H1 (cell line): ENCODE data around the gene GPRIN1. TPM values are rescaled to one million over a fixed set of nuclear protein-coding genes. Genes with fewer than 3 reads are reported as not detected.

Experiments used
- CTCF ChIA-PET: fragments of 300-600 bp; sonication (Branson Sonifier 250); formaldehyde crosslinking; loops from one replicate; lab custom pipeline; 2021; ENCODE audit not compliant: partially characterized antibody; lab: Charles Lee
- POLR2A ChIA-PET: fragments of 300-600 bp; sonication (Branson Sonifier 250); formaldehyde crosslinking; loops from one replicate; lab custom pipeline; 2021; ENCODE audit warnings: inconsistent platforms; ENCODE audit not compliant: partially characterized antibody; lab: Charles Lee
- DNase-seq, 2 experiments: peaks; one replicate each; pipeline versions ENCODE4 v3.0.0 to v3.0.0-alpha.2; 2010 to 2022; ENCODE audit warnings: low spot score in 2 of 2, low read depth in 1 of 2, mixed read lengths in 1 of 2
- FAIRE-seq: peaks from 2 replicates; lab custom pipeline; 2011; peaks lifted over from hg19 to GRCh38; lab: Jason Lieb, UNC
- H2AFZ ChIP-seq: 2 replicates; pipeline ENCODE4 v1.8.1; 2012; ENCODE audit warnings: low read length, inconsistent platforms
- H2AK5ac ChIP-seq: 2 replicates; pipeline ENCODE4 v1.6.1; 2013; ENCODE audit warnings: low read depth, low read length
- H2BK120ac ChIP-seq: replicated peaks from 2 replicates; pipeline ENCODE3; 2013; ENCODE audit warnings: low read depth, low read length, inconsistent platforms
- H2BK12ac ChIP-seq: 2 replicates; pipeline ENCODE4 v1.6.1; 2013; ENCODE audit warnings: low read depth, low read length
- H2BK15ac ChIP-seq: 2 replicates; pipeline ENCODE4 v1.6.1; 2013; ENCODE audit warnings: low read length
- H2BK20ac ChIP-seq: 2 replicates; pipeline ENCODE4 v1.6.1; 2013; ENCODE audit warnings: low read length
- H2BK5ac ChIP-seq: 2 replicates; pipeline ENCODE4 v1.6.1; 2013; ENCODE audit warnings: low read depth, low read length
- H3K14ac ChIP-seq: 2 replicates; pipeline ENCODE4 v1.6.1; 2013; ENCODE audit warnings: inconsistent platforms; ENCODE audit not compliant: insufficient read length
- H3K18ac ChIP-seq: 2 replicates; pipeline ENCODE4 v1.6.1; 2013; ENCODE audit warnings: low read length; ENCODE audit errors: extremely low read depth
- H3K23ac ChIP-seq: 2 replicates; pipeline ENCODE4 v1.6.1; 2013; ENCODE audit warnings: inconsistent platforms; ENCODE audit not compliant: insufficient read length
- H3K23me2 ChIP-seq: 2 replicates; pipeline ENCODE4 v1.6.1; 2013; ENCODE audit warnings: low read depth, low read length
- H3K27ac ChIP-seq: 2 replicates; pipeline ENCODE4 v1.6.1; 2011; ENCODE audit warnings: low read depth, low read length, inconsistent platforms
- H3K27me3 ChIP-seq, 4 experiments: replicated peaks in 1 of 4; 1 replicate in 1 of 4; 2 replicates in 3 of 4; pipeline versions ENCODE4 v1.6.1 to v1.8.1; 2011 to 2013; ENCODE audit warnings: low read length in 3 of 4, mild to moderate bottlenecking in 3 of 4, inconsistent platforms in 2 of 4, mixed read lengths in 2 of 4, moderate library complexity in 1 of 4; ENCODE audit not compliant: control insufficient read depth in 3 of 4, insufficient read depth in 3 of 4; ENCODE audit errors: extremely low read depth in 1 of 4
- H3K36me3 ChIP-seq, 4 experiments: 2 replicates each; pipeline versions ENCODE4 v1.6.1 to v1.8.1; 2011 to 2013; ENCODE audit warnings: mild to moderate bottlenecking in 4 of 4, low read length in 3 of 4, moderate library complexity in 2 of 4, control low read depth in 1 of 4, inconsistent platforms in 1 of 4; ENCODE audit not compliant: insufficient read depth in 4 of 4, control insufficient read depth in 2 of 4
- H3K4ac ChIP-seq: replicated peaks from 2 replicates; pipeline ENCODE3; 2013; ENCODE audit warnings: low read length, low read depth, mixed read lengths, inconsistent platforms; ENCODE audit not compliant: insufficient read length
- H3K4me1 ChIP-seq, 4 experiments: replicated peaks in 1 of 4; 1 replicate in 1 of 4; 2 replicates in 3 of 4; pipeline versions ENCODE4 v1.6.1 to v1.8.1; 2011 to 2013; ENCODE audit warnings: low read length in 3 of 4, inconsistent platforms in 2 of 4, mixed read lengths in 1 of 4; ENCODE audit not compliant: insufficient read depth in 4 of 4, control insufficient read depth in 3 of 4
- H3K4me2 ChIP-seq, 2 experiments: 2 replicates each; pipeline versions ENCODE4 v1.6.1 to v1.8.1; 2011 to 2013; ENCODE audit warnings: low read depth in 2 of 2, low read length in 2 of 2, control low read depth in 1 of 2, inconsistent platforms in 1 of 2, mild to moderate bottlenecking in 1 of 2; ENCODE audit not compliant: insufficient read depth in 1 of 2
- H3K4me3 ChIP-seq, 4 experiments: fragments of 200-600, 300-600 bp in 1 of 4; sonication (generic), shearing (Covaris generic), sonication (Bioruptor Twin) in 1 of 4; 2 replicates each; pipeline versions ENCODE4 v1.5.1 to v1.8.1; 2011 to 2016; ENCODE audit warnings: low read length in 4 of 4, low read depth in 3 of 4, control low read depth in 2 of 4, inconsistent platforms in 2 of 4, mild to moderate bottlenecking in 2 of 4, mixed read lengths in 1 of 4, moderate library complexity in 1 of 4; ENCODE audit not compliant: insufficient read depth in 2 of 4; ENCODE audit errors: extremely low read depth in 1 of 4
- H3K56ac ChIP-seq: replicated peaks from 2 replicates; pipeline ENCODE3; 2013; ENCODE audit warnings: low read depth, mild to moderate bottlenecking, mixed read lengths, low read length, inconsistent platforms; ENCODE audit not compliant: insufficient read length
- H3K79me1 ChIP-seq: 2 replicates; pipeline ENCODE4 v1.6.1; 2013; ENCODE audit warnings: low read depth, low read length, control low read depth
- H3K79me2 ChIP-seq, 2 experiments: 2 replicates each; pipeline versions ENCODE4 v1.6.1 to v1.8.1; 2012 to 2013; ENCODE audit warnings: low read length in 2 of 2, mild to moderate bottlenecking in 2 of 2, inconsistent platforms in 1 of 2; ENCODE audit not compliant: insufficient read depth in 2 of 2, control insufficient read depth in 1 of 2
- H3K9ac ChIP-seq, 4 experiments: replicated peaks in 1 of 4; 1 replicate in 1 of 4; 2 replicates in 3 of 4; pipeline versions ENCODE4 v1.6.1 to v1.8.1; 2011 to 2013; ENCODE audit warnings: low read depth in 3 of 4, low read length in 3 of 4, control low read depth in 2 of 4, mild to moderate bottlenecking in 2 of 4, moderate library complexity in 2 of 4, inconsistent platforms in 1 of 4; ENCODE audit errors: extremely low read depth in 1 of 4
- H3K9me3 ChIP-seq, 2 experiments: 2 replicates each; pipeline versions ENCODE4 v1.6.1 to v1.8.1; 2012 to 2013; ENCODE audit warnings: mild to moderate bottlenecking in 2 of 2, moderate library complexity in 2 of 2, control low read depth in 1 of 2, inconsistent platforms in 1 of 2, low read depth in 1 of 2, low read length in 1 of 2, mixed read lengths in 1 of 2; ENCODE audit not compliant: insufficient read depth in 2 of 2
- H4K20me1 ChIP-seq, 2 experiments: replicated peaks in 1 of 2; 2 replicates each; pipeline versions ENCODE3 to v1.8.1; 2011 to 2013; ENCODE audit warnings: inconsistent platforms in 2 of 2, low read length in 2 of 2, mild to moderate bottlenecking in 1 of 2; ENCODE audit not compliant: insufficient read depth in 2 of 2, control insufficient read depth in 1 of 2
- H4K5ac ChIP-seq: 2 replicates; pipeline ENCODE4 v1.6.1; 2013; ENCODE audit warnings: low read length, low read depth, mixed read lengths, inconsistent platforms; ENCODE audit not compliant: insufficient read length
- H4K8ac ChIP-seq: 2 replicates; pipeline ENCODE4 v1.8.0; 2013; ENCODE audit warnings: mild to moderate bottlenecking, moderate library complexity, low read length, inconsistent platforms; ENCODE audit not compliant: insufficient read depth; ENCODE audit errors: extremely low read depth
- H4K91ac ChIP-seq: replicated peaks from 2 replicates; pipeline ENCODE3; 2013; ENCODE audit warnings: low read length, mixed read lengths, inconsistent platforms; ENCODE audit not compliant: insufficient read length
- CTCF ChIP-seq, 3 experiments: IDR thresholded peaks; 1 replicate in 2 of 3; 2 replicates in 1 of 3; pipeline versions ENCODE4 v1.5.1 to v1.6.1; 2011; ENCODE audit warnings: low read length in 3 of 3, mild to moderate bottlenecking in 3 of 3, inconsistent platforms in 2 of 3, low read depth in 1 of 3, moderate library complexity in 1 of 3; ENCODE audit not compliant: insufficient read depth in 1 of 3; ENCODE audit errors: control extremely low read depth in 1 of 3
- POLR2A ChIP-seq, 2 experiments: IDR thresholded peaks; 1 replicate in 1 of 2; 2 replicates in 1 of 2; pipeline ENCODE4 v1.6.1; 2011; ENCODE audit warnings: low read depth in 2 of 2, low read length in 2 of 2, mild to moderate bottlenecking in 2 of 2; ENCODE audit errors: control extremely low read depth in 1 of 2
- RAD21 ChIP-seq, 2 experiments: IDR thresholded peaks in 1 of 2; conservative IDR thresholded peaks in 1 of 2; 2 replicates each; pipeline ENCODE4 v1.6.1; 2011; ENCODE audit warnings: low read depth in 2 of 2, low read length in 2 of 2, improper control_type of control experiment in 1 of 2, inconsistent platforms in 1 of 2, mild to moderate bottlenecking in 1 of 2, moderate library complexity in 1 of 2
- SIX5 ChIP-seq: IDR thresholded peaks from 2 replicates; pipeline ENCODE4 v1.6.1; 2011; ENCODE audit warnings: mild to moderate bottlenecking, low read depth, low read length
- TCF12 ChIP-seq: IDR thresholded peaks from 2 replicates; pipeline ENCODE4 v1.6.1; 2011; ENCODE audit warnings: low read depth, mild to moderate bottlenecking, low read length
- TEAD4 ChIP-seq: IDR thresholded peaks from 2 replicates; pipeline ENCODE4 v1.6.1; 2012; ENCODE audit warnings: low read depth, low read length, inconsistent platforms, mixed read lengths
- ZNF274 ChIP-seq: IDR thresholded peaks from 2 replicates; pipeline ENCODE4 v1.7.0; 2012; ENCODE audit warnings: low read length, borderline replicate concordance; ENCODE audit errors: extremely low read depth
- WGBS, 2 experiments: shearing (Covaris generic) in 1 of 2; methylation state at CpG; one replicate each; pipeline versions ENCODE4 v1.1.6 to v1.1.7; 2013 to 2015; ENCODE audit warnings: low lambda C conversion rate in 2 of 2, mixed read lengths in 2 of 2, inconsistent platforms in 1 of 2, low coverage in 1 of 2, missing lambda C conversion rate in 1 of 2; ENCODE audit not compliant: insufficient replicate concordance in 2 of 2, insufficient coverage in 1 of 2, insufficient read length in 1 of 2; ENCODE audit errors: extremely low coverage in 1 of 2, missing lambda C conversion rate in 1 of 2; 5-methylcytosine and 5-hydroxymethylcytosine counted together
- polyA plus RNA-seq, 7 experiments: library from polyadenylated mRNA; depleted of rRNA in 3 of 7; stranded (reverse) in 5 of 7; unstranded in 2 of 7; fragments of >200 nt in 5 of 7; fragments of 200-250 nt in 2 of 7; gene quantifications; 1 replicate in 5 of 7; 2 replicates in 1 of 7; 4 replicates in 1 of 7; pipeline versions ENCODE4 v1.2.1 to v1.2.3, GENCODE V29; 2011 to 2013; ENCODE audit warnings: missing spikeins in 2 of 7, mixed read lengths in 2 of 7
- total RNA-seq: library from RNA; stranded (reverse); fragmentation: NEBNext Ultra II Directional; extraction: Animal tissue kit (Norgen Biotek cat#: 25700); gene quantifications from 2 replicates; pipeline ENCODE4 v1.2.1, GENCODE V29; 2021

The GPRIN1 gene
- total and polyA plus RNA-seq, 2 of the 8 experiments (the other 6 are each of a cell fraction or from before 2014, with no cell fraction given) = 3.3 to 12.0 TPM

GRCh38 chr5:176559683-176560082, 50.3 kb downstream of the GPRIN1 start:
- no peak overlapping the region for H3K4ac ChIP-seq
- H2BK12ac ChIP-seq = no peak overlapping the region
- no peaks in the 10 kb centered on the region for H3K9me3 ChIP-seq
- CTCF ChIA-PET = interaction anchor here (1.0 kb wide), 1 partner anchor 15 kb away, joined by 5 read pairs; no protein-coding TSS in a partner anchor
- H2AFZ ChIP-seq = no peak overlapping the region
- no peaks in the 10 kb centered on the region; the same call in 1 of the 2 replicates for H3K23me2 ChIP-seq
- 61% methylated on average over 5 of the region's 5 CpGs; no CpG with 5 or more reads in 1 of the 2 experiments for WGBS, 2 experiments
- H3K36me3 ChIP-seq = no peaks in the 10 kb centered on the region
- DNase-seq (no peak), FAIRE-seq (no peak)
- no peak overlapping the region for H4K91ac ChIP-seq
- H2BK15ac ChIP-seq = no peak overlapping the region
- no peak overlapping the region for H2BK120ac ChIP-seq
- H3K27me3 ChIP-seq = no peaks in the 10 kb centered on the region
- H3K56ac ChIP-seq = no peak overlapping the region
- no peak overlapping the region for H3K9ac ChIP-seq
- no peak overlapping the region for H3K27ac ChIP-seq
- H3K18ac ChIP-seq = no peak overlapping the region; the same call in 1 of the 2 replicates
- H3K4me1 ChIP-seq = peaks cover 0 to 5% (median under 1%) of the 10 kb centered on the region in 4 experiments; a peak in 3 of 7 replicates
- no peaks in the 10 kb centered on the region for H3K79me1 ChIP-seq
- no peak overlapping the region for H3K14ac ChIP-seq
- POLR2A ChIA-PET = interaction anchor here (1.1 to 1.3 kb wide), 2 partner anchors 16 to 574 kb away, joined by 3 read pairs; partner anchors contain the start of gene NSD1
- no peak overlapping the region for H4K5ac ChIP-seq
- no peak overlapping the region for H3K23ac ChIP-seq
- 0 out of 2 replicates have a peak, but pooled peaks have one; percentile 33 for TF ChIP-seq TEAD4
- TF ChIP-seq TCF12 = peak; percentile 78; the same call in 1 of the 2 replicates
- TF ChIP-seq POLR2A (IDR thresholded peaks at IDR 0.05; ENCODE audit: control extremely low read depth in 1 of 2, low read depth in 2 of 2, low read length in 2 of 2) = no peak
- no peak for TF ChIP-seq ZNF274
- peak; percentile 59 to 73 for TF ChIP-seq RAD21 (IDR thresholded peaks at IDR 0.05 in 1 of 2, conservative IDR thresholded peaks at IDR 0.05 in 1 of 2; ENCODE audit: low read depth in 2 of 2, low read length in 2 of 2)
- TF ChIP-seq SIX5 = no peak
- TF ChIP-seq CTCF (IDR thresholded peaks at IDR 0.05; ENCODE audit: control extremely low read depth in 1 of 3, insufficient read depth in 1 of 3, low read depth in 1 of 3, low read length in 3 of 3) = peak in 2 of 3 experiments; percentile 30 to 35; a peak in 2 of 4 replicates
- no peak overlapping the region for H2AK5ac ChIP-seq
- no peak overlapping the region for H2BK5ac ChIP-seq
- H2BK20ac ChIP-seq = no peak overlapping the region
- H3K4me2 ChIP-seq = no peak overlapping the region
- no peaks in the 10 kb centered on the region for H4K20me1 ChIP-seq
- H4K8ac ChIP-seq = no peak overlapping the region
- no peak overlapping the region for H3K4me3 ChIP-seq
- H3K79me2 ChIP-seq = no peaks in the 10 kb centered on the region
